Superior temporal gyrus (tissue), 1 donor: ENCODE results near the gene EFHC1.

Source experiments
- DNase-seq: peaks from one replicate; pipeline ENCODE4 v3.0.0-alpha.2; 2016; ENCODE audit errors: extremely low spot score

EFHC1 gene

DNA sequence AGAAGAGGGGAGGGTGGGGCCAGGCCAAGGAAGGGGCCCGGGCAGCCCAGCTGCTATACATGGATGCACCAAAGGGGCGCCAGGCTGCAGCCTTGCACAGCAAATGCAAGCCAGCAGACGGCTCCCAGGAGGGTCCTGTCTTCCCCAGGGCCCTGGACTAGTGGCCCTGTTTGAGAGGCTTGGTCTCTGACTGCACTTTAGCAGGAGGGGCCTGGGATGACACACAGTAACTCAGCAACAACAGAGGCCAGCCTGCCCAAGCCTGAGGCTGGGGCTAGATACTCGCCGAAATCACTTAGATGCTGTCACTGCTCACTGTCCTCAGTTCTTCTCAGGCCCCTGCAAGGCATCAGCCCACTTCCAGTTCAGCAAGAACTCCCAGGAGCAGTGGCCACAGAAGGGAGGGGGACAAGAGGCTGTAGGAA lies 83.2 kb downstream of the EFHC1 start:
- no peak for DNase-seq

DNA sequence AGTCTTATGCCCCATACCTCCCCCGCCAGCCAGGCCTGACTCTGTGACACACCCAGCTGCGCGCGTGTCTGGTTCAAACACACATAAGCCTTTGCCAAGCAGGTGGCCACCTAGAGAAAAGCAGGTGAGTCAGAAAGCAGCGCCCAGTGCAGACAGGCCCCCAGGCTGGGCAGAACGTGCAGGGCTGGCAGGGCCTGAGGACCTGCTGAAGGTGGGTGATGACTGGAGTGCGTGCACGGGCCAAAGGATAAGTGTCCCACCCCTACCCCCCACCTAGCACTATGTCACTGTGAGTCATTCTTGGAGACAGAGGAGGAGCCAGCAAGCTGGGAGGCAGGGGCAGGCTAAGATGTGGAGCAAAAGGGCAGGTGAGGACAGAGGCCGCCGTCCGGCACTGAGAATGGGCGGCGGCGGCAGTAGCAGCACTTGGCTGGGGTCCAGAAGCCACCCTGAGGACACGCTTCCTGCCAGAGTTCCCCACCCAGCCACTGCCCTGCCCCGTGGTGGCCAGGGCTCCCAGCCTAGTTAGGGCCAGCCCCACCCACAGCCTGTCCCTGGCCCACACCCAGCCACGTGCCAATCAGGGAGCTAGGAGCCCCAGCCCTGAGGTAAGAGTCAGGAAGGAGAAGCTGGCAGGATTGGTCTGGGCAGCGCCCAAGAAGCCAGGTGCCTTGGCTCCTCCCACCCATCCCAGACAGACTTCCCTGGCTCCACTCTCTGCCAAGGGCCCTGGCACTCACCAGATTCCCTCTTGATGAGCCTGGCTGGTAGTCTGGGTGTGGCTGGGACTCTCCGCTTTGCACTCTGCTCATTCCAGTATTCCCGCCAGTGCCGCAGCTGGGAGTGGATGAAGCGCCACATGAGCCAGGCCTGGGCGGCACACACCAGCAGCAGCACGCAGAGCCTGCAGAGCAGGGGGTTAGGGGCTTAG lies 84.0 kb downstream of the EFHC1 start:
- DNase-seq, result no peak

DNA sequence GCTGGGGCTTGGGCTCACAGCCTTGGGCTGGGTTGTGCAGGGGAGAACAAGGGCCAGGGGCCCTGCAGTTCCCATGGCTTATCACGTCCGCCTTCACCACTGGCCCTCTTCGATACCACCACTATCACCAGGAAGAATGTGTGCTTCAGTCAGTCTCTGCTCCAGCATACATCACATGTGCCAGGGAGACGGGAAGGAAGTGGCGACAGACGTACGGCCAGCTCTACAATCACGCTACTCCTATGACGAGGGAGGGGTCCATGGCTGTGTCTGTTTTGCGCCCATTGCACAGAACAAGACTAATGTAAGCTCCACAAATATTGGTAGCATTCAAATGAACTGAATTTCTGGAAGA lies 84.6 kb downstream of the EFHC1 start:
- no peak for DNase-seq

DNA sequence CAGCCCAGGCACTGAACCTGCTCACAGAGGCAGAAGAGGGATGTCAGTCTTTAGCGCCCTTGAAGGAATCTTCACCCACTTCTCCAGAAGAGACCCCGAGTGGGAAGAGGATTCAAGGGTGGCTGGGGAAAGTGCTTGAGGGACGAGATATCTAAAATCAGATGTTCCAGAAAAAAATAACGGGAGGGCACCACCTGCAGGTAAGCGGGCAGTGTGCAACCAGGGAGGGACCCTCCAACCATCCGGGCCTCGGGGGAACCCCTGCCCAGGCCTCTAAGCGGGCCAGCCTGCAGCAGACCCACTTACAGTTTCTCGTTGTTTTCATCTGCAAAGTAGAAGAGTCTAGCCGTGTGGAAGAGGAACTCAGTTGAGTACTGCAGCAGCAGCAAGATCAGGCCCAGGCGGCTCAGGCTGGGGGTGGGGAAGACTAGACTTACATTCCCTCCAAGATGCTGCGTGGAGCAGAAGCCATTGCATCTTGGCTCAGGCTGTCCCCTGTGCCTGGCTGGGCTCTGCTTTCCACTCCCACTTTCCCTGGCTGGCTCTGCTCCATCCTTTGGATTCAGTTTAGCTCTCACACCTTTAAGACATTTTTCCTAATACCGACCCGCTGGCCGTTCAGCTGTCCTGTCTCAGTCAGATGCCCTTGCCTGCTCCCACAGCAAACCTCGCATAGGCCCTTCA lies 85.7 kb downstream of the EFHC1 start:
- DNase-seq, result no peak

DNA sequence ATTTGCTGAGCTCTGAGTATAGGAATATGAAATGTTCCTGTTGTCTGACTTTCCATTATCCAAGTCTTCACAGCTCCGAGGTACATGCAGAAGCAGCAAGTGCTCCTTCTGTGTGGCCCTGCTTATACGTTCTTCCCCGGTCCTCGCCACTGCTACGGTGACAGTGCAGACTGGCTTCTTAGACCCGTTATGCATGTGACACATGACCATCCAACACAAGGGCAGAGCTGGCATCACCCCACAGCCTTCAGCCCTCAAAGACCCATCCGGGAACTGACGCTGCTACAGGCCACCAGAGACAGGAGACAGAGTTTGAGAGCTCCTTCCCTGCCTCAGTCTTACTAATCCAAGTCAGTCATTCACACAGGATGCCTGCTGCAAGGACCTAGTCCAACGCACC lies 86.3 kb downstream of the EFHC1 start:
- DNase-seq, result no peak

DNA sequence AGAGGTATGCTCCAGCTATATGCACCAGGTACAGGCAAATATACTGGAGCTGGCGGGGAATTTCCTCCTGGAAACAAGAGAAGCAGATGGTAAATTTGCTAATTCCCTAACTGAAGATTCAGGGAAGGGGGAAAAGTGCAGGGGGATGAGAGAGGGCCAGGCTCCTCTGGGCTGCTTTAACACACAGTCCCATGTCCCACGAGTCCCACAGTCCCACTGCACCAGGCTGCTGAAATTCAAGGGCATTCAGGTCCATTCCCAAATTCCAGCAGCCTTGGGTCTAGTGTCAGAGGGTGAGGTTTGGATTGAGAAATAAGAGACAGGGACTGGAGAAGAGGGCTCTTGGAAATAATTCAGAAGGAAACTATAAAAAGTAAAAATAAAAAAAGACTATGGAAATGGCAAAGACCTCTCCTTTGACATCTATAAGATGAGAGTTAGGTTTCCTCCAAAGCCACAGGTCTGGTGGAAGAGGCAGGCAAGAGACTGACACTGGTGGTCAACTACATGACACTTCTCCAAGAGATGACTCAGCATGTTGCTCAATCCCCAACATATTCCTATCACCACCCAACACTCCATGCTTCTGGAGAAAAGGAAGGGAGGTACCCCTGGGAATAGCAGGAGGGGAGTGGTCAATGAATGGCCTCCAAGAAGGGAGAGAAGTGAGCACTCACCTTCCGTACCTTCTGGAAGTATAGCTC lies 87.6 kb downstream of the EFHC1 start:
- DNase-seq, result no peak

DNA sequence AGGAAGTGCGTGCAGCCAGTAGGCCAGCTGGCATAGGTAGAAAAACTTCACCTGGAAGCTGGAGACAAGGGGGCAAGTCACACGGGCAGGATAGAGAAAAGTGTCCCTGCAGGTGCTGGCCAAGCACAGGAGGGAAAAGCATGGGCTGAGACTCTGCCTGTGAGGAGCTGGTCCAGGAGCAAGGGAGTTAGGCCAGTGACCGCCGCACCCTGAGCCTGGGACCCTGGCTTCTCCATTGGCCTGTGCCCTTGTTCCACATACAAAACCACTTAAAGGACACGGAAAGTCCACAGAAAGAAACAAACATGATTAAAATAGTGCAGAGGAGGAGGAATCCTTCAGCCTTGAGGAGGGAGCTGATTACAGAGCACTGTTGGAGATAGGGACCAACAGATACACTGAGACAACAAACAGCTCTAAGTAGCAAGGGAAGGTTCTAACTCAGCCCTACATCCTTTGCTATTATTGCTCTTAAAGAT lies 88.2 kb downstream of the EFHC1 start:
- DNase-seq, result no peak

DNA sequence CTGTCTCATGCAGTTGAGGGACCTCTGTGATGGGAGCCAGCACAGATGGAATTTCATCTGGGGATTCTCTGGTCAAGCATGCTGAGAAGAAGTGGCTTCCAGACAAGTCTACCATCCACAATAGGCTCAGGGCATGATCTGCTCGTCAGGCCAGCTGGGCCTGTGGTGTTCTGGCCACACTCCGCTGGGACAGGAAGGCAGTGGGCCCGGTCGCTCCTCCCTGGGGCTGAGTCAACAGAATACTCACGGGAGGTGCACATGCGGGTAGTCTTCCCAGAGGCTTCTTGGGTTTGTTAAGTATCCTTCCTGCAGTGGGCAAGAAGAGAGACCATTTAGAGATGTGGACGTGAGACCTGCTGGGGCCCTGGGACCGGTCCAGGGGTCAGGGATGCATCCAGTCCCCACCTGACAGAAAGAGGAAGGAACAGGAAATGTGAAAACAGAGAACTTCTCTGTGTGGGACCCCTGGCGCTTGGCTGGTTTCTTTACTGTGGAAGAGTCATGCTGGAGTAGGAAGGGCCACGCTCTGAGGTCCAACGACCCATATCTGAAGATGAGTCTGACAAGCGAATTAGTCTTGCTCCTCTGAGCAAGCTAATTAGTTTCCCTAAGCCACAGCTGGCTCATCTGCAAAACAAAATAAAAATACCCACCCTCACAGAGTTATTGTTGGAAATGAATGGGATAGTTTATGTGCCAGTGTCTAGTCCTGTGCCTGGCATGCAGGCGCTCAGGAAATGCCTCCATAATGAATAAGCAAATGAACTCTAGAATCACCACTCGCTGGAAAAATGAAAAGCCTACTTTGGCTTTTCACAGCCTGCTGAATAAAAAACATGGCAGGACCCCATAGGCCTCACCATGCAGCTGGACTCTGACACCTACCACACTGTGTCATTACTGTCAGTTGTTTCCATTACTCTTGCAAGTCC lies 89.4 kb downstream of the EFHC1 start:
- no peak for DNase-seq

DNA sequence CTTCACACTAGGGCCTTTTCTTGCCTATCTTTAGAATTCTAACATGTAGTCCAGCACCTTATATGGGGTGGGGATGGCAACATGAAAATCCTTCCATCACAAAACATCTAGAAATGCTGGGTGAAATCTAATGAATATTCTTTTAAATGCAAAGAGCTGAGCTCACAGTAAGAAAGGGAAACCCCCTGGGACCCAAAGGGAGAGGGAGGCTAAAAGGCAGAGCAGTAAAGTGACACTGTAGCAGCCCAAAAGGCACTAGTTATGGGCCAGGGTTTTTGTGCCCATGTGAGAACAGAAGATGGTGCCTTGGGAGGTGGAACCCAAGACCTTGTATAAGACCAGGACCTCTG lies 90.0 kb downstream of the EFHC1 start:
- no peak for DNase-seq

DNA sequence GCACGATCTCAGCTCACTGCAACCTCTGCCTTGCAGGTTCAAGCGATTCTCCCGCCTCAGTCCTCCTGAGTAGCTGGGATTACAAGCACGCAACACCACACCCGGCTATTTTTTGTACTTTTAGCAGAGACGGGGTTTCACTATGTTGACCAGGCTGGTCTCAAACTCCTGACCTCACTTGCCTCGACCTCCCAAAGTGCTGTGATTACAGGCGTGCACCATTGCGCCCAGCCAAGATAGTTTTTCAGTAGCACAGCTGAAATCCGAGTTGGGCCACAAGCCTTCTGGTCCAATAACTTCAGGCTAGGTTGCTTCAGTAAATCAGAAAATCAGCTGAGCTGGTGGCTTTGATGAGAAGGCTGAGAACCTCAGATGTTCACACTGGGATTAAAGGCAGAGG lies 91.0 kb downstream of the EFHC1 start:
- no peak for DNase-seq

DNA sequence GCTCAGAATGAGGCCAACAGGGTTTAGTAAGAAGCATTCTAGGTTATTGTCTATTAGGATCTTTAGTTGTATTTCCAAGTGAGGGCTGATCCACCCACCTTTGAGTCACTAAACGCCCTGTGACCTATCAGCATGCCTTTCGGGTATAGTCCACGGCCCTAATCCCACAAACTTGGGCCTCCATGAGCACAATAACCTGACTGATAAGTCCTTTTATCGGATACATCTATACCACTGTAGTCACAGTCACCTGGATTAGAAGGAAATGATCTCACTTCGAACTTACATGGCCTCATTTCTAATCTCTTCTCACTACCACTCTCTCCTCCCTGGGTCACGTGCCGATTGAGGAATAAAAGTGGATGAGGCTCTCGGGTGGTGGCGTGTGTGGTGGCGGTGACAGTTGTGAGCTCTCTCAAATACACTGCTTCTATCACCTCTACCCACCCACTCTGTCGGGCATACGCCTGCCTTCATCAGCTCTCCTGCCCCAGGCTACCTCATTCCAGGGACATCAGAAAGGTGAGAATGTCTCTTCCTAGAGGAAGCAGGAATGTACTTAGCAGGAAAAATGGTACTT lies 91.5 kb downstream of the EFHC1 start:
- no peak for DNase-seq

DNA sequence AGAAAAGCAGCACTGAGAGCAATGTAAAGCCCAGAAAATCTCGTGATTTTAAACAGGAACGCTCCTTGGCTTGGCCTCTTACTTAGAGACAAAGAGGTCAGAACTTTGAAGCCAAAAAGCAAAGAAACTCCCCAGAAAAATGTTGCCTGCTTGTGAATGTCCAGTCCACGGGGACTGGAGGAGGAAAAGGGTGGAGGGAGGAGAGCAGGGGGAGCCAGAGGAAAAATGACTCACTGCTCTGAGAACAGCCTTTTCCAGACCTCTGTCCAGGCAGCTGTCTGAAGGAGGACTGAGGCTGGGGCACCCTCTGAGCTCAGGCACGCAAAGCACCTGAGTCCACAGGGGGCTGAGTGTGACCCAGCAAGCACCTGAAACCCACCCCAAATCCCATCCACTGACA lies 92.1 kb downstream of the EFHC1 start:
- no peak for DNase-seq

DNA sequence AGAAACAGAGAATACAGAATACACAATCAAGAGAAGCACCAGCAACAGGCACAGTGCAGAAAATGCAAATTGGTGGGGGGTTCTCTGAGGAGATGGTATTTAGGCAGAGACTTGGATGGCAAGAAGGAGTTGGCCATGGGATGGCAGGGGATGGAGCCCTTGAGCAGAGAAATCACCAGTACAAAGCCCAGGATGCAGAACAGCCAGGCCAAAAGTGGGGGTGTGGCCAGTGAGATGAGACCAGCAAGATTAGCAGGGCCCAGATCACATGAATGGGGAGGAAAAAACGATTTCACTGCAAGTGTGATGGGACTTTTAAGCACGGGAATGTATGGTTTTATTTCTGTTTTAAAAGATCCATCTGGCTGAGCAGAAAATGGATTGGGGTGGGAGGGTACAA lies 93.3 kb downstream of the EFHC1 start:
- no peak for DNase-seq

DNA sequence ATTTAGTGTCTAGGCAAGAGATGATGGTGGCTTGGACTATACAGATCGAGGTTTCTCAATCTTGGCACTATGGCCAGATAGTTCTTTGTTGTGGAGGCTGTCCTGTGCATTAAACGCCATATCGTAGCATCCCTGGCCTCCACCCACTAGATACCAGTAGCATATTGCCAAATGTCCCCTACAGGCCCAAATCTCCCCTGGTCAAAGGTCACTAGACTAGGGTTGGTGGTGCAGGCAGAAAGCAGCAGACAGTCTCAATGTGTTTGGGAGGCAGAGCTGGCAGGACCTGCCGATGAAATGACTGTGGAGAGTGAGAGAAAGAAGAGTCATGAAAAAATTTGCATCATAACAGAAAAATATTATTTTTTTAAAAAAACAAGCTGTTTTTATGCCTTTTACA lies 93.8 kb downstream of the EFHC1 start:
- DNase-seq, result no peak

DNA sequence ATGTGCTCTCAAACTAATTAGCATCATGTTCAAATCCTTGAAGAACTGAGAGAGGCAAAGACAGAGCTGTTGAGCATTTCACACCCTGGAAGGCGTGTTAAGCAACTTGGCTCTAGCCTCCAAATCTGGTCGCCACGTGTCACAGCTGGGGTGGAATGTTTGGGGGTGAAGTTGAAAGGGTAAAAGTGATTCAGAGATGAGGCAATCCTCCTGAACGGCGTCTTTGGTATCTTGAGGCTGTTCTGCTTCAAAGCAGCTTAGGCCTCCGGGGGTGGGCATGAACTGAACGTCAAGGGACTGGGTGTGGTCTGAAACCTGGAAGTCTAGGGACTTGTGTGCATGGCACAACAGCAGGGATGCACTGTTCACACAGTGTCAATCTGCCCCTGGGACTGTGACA lies 94.4 kb downstream of the EFHC1 start:
- no peak for DNase-seq

DNA sequence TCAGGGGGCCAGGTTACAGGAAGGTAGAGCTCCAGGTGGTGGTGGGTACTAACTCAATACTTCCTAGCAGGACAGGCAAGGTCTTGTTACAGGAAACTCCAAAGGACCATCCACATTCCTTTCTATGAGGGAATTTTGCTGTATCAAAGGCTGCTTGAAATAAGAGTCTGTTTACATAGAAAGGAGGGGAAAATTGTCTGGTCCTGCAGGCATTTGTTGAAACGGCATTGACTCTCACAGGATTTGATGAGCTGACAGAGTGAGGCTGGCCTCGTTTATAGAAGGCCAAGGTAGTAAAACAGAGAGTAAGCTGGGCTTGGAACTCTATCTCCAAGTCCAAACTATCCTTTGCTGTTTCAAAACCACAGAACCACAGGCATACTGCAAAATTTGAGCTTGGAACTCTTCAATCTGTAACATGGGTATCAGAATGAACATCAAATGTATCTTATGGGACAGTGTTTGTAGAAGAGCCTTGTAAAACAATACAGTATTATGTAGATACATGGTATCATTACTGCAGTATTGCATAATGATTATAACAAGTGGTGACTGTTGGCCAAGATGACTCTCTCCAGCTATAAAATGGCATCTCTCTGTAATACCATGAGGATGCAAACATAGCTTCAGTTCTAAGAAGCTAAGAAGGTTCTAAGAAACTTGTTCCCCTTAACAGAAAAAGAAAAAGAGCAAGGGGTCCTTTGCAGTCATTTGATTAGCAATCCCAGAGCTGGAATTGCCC lies 95.2 kb downstream of the EFHC1 start:
- no peak for DNase-seq

DNA sequence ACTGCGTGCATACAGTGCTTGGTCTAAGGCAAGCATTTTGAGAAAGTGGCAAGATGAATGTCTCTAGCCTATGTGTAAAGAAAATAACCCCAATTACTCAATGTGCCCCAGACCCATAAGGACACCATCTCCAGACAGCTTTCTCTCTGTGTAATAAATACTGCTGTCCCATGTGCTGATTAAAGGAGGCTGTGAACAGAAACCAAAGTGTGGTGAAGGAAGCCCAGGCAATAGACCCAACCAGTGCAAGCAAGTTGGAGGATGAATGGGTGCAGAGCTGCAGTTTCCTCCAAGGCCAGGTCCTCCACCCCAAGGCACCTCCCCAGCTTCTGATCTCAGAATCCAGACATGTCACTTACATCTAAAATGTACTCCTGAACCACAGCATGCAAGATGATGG lies 96.1 kb downstream of the EFHC1 start:
- DNase-seq, result no peak

DNA sequence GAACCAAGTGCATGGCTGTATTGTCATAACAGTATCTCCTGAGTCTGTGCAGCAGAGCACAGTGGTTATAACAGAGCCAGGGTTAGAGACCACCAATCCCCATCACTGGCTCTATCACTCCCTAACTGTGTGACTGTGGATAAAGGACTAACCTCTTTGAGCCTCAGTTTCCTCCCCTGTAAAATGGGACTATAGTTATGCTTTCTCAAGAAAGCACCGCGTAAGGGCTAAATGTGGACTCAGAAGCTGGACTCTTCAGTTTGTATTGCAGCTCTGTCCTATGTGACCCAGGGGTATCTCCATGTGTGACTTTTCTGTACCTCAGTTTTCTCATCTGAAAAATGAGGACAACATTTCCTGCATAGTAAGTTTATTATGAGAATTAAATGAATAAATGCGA lies 96.8 kb downstream of the EFHC1 start:
- no peak for DNase-seq

DNA sequence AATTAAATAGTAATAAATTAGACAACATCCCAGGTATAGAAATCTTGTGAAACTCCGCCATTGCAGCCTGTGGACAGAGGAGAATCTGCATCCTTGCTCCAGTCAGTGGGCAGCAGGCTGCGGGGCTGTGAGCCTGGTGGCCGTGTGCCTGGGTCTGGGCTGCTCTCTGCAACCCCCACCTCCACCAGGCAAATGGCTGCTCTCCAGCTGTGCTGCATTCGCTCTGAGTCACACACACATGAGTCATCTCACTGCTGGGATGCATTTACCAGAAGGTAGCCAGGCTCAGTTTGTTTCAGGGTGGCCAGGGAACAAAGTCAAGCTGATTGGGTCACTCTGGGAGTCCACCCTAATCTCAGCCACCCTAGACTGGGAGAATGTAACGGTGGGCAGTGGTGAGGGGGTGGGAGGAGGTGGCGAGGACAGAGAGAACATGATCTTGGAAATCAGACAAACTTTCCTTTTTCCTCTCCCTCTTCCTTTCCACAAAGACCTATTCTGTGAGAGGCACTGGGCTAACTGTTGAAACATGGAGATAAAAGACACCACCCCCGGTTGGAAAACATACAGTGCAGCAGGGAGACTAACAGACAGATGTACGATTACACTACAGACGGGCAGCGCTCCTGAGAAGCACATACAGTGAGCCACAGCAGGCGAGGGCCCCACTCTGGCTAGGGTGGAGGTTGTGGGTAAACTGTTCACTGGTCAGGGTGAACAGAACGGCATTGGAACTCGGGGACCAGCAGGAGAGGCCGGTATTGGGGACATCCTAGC lies 97.5 kb downstream of the EFHC1 start:
- DNase-seq, result peak; percentile 79
